ENCODE measurements around the gene LGI4.
"Not testable (repeated sequence)": the region's sequence is repeated elsewhere in the genome, so short reads cannot be mapped to it uniquely, and the experiment has no call there.

Gene LGI4

GRCh38 chr19:35141837-35142605 lies 7.2 kb upstream of the LGI4 start:
- DNase-seq: peak; percentile 30

GRCh38 chr19:35140962-35141836 lies 6.3 kb upstream of the LGI4 start:
- DNase-seq: peak; percentile 93

GRCh38 chr19:35140207-35140961 lies 5.5 kb upstream of the LGI4 start:
- no peak for DNase-seq

GRCh38 chr19:35138305-35138892 lies 3.5 kb upstream of the LGI4 start, which contains the start of gene FXYD1:
Gene FXYD1, plus strand, starts transcription at chr19:35138824. Its CDS starts 1,256 bp downstream, at chr19:35140080.
- no peak for DNase-seq

GRCh38 chr19:35136977-35137702 lies 2.3 kb upstream of the LGI4 start:
- DNase-seq: no peak

- DNase-seq: no peak
These were observed 1.4 kb upstream of the LGI4 start for GRCh38 chr19:35136231-35136630.

GRCh38 chr19:35135389-35135909 lies 590 bp upstream of the LGI4 start:
- DNase-seq: peak; percentile 44

GRCh38 chr19:35133826-35134225 lies 1.0 kb downstream of the LGI4 start:
- no peak for DNase-seq

- no peak for DNase-seq
These were observed 2.6 kb downstream of the LGI4 start for GRCh38 chr19:35132254-35132653.

GRCh38 chr19:35130761-35131720 lies 3.8 kb downstream of the LGI4 start:
- DNase-seq: no peak

- DNase-seq: not testable (repeated sequence)
These were observed 5.1 kb downstream of the LGI4 start for GRCh38 chr19:35129724-35130274.

GRCh38 chr19:35128398-35129057 lies 6.3 kb downstream of the LGI4 start:
- DNase-seq: no peak

GRCh38 chr19:35127871-35128270 lies 7.0 kb downstream of the LGI4 start:
- DNase-seq: no peak

GRCh38 chr19:35126624-35126959 lies 8.3 kb downstream of the LGI4 start:
- DNase-seq: no peak

- no peak for DNase-seq
These were observed 8.9 kb downstream of the LGI4 start for GRCh38 chr19:35125749-35126623.

GRCh38 chr19:35125270-35125717 lies 9.6 kb downstream of the LGI4 start:
- DNase-seq: no peak

- DNase-seq: peak; percentile 87
These were observed 10.5 kb downstream of the LGI4 start for GRCh38 chr19:35124098-35125060.

Data from CD4-positive, alpha-beta T cell treated with Interleukin-4 for 4 hours (primary cell).